Suprapubic skin (tissue), 4 donors: ENCODE data around the gene LMBR1L. TPM values are rescaled to one million over a fixed set of nuclear protein-coding genes. Genes with fewer than 3 reads are reported as not detected.

Source experiments
- DNase-seq, 2 donors: peaks; one replicate each; pipeline ENCODE4 v3.0.0-alpha.2; 2019; ENCODE audit warnings: low spot score in 2 of 2
- H3K27ac ChIP-seq: fragments of 200-600 bp; sonication (generic); one replicate; pipeline ENCODE4 v1.5.1; 2019
- H3K27me3 ChIP-seq: fragments of 200-600 bp; sonication (generic); one replicate; pipeline ENCODE4 v1.5.1; 2019
- H3K36me3 ChIP-seq: fragments of 200-600 bp; sonication (generic); one replicate; pipeline ENCODE4 v1.5.1; 2019
- H3K4me1 ChIP-seq: fragments of 200-600 bp; sonication (generic); one replicate; pipeline ENCODE4 v1.5.1; 2019
- H3K4me3 ChIP-seq: fragments of 200-600 bp; sonication (generic); one replicate; pipeline ENCODE4 v1.5.1; 2019; ENCODE audit warnings: mild to moderate bottlenecking
- H3K9me3 ChIP-seq: fragments of 200-600 bp; sonication (generic); one replicate; pipeline ENCODE4 v1.5.1; 2019
- CTCF ChIP-seq, 2 donors: fragments of 200-600 bp in 1 of 2; fragments of 450-650 bp in 1 of 2; sonication (generic) in 1 of 2; IDR thresholded peaks; one replicate each; pipeline ENCODE4 v1.5.1; 2016 to 2019; ENCODE audit warnings: antibody characterized with exemption in 2 of 2, mild to moderate bottlenecking in 1 of 2, moderate library complexity in 1 of 2
- EP300 ChIP-seq: sonication (generic); formaldehyde crosslinking; IDR thresholded peaks from one replicate; pipeline ENCODE4 v1.6.1; 2017; ENCODE audit warnings: antibody characterized with exemption
- POLR2A ChIP-seq, 2 donors: fragments of 450-650 bp; IDR thresholded peaks; one replicate each; pipeline ENCODE4 v1.6.1; 2017; ENCODE audit warnings: antibody characterized with exemption in 2 of 2, mild to moderate bottlenecking in 2 of 2, moderate library complexity in 2 of 2
- POLR2AphosphoS5 ChIP-seq, 3 donors: sonication (generic); formaldehyde crosslinking; IDR thresholded peaks; one replicate each; pipeline ENCODE4 v1.6.1; 2017; ENCODE audit warnings: antibody characterized with exemption in 3 of 3
- WGBS: methylation state at CpG from one replicate; pipeline ENCODE4 v1.1.5; 2018; 5-methylcytosine and 5-hydroxymethylcytosine counted together
- total RNA-seq, 4 donors: library from RNA; depleted of rRNA; stranded (reverse); fragments of >200 nt; gene quantifications; one replicate each; pipeline ENCODE4 v1.1.0, GENCODE V29; 2016

Gene LMBR1L
- total RNA-seq, 4 donors from 2014 or later: 25.3 to 152 (median 62.3) TPM

GRCh38 chr12:49089821-49090773 is 20.6 kb downstream of the LMBR1L start:
- H3K27me3 ChIP-seq: peaks cover 66% of the 10 kb centered on the region
- DNase-seq: no peak

DNA sequence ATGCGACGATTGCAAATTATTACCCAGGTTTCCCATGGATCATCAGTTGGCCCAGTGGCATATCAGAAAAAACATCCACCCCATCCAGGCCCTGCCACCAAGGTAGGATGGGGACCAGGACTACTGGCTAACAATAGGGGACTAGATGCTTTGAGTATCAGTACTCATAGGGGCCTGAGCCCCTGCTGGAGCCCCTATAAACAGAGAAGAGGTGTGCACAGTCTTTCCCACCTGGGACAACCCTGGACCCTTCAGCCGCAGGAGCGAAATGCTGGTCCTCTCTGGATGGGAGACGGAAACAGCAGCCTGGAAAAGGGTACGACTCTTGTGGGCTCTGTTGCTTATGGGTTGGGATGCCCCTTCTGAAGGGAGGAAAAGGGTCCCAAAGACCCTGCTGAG is 21.7 kb downstream of the LMBR1L start:
- WGBS: 70% methylated on average over 5 of the region's 6 CpGs
- TF ChIP-seq CTCF (IDR thresholded peaks at IDR 0.05): no peak
- TF ChIP-seq POLR2AphosphoS5 (IDR thresholded peaks at IDR 0.05): no peak
- TF ChIP-seq EP300: no peak
- no peak for TF ChIP-seq POLR2A (IDR thresholded peaks at IDR 0.05)
- H3K4me1 ChIP-seq: peaks cover 57% of the 10 kb centered on the region
- no peaks in the 10 kb centered on the region for H3K9me3 ChIP-seq
- no peak for DNase-seq
- H3K36me3 ChIP-seq: no peaks in the 10 kb centered on the region
- H3K27ac ChIP-seq: no peak overlapping the region
- no peak overlapping the region for H3K4me3 ChIP-seq
- H3K27me3 ChIP-seq: peaks cover 56% of the 10 kb centered on the region

More at GRCh38 chr12:49089821-49090773, 20.6 kb downstream of the LMBR1L start:
- TF ChIP-seq CTCF (IDR thresholded peaks at IDR 0.05): peak in 1 of 2 donors; percentile 20
- no peak for TF ChIP-seq POLR2AphosphoS5 (IDR thresholded peaks at IDR 0.05)
- H3K4me3 ChIP-seq: peak overlapping the region; percentile 48
- H3K9me3 ChIP-seq: no peaks in the 10 kb centered on the region
- no peak overlapping the region for H3K27ac ChIP-seq
- H3K36me3 ChIP-seq: no peaks in the 10 kb centered on the region
- 6% methylated on average over 51 of the region's 88 CpGs for WGBS
- H3K4me1 ChIP-seq: peaks cover 68% of the 10 kb centered on the region

DNA sequence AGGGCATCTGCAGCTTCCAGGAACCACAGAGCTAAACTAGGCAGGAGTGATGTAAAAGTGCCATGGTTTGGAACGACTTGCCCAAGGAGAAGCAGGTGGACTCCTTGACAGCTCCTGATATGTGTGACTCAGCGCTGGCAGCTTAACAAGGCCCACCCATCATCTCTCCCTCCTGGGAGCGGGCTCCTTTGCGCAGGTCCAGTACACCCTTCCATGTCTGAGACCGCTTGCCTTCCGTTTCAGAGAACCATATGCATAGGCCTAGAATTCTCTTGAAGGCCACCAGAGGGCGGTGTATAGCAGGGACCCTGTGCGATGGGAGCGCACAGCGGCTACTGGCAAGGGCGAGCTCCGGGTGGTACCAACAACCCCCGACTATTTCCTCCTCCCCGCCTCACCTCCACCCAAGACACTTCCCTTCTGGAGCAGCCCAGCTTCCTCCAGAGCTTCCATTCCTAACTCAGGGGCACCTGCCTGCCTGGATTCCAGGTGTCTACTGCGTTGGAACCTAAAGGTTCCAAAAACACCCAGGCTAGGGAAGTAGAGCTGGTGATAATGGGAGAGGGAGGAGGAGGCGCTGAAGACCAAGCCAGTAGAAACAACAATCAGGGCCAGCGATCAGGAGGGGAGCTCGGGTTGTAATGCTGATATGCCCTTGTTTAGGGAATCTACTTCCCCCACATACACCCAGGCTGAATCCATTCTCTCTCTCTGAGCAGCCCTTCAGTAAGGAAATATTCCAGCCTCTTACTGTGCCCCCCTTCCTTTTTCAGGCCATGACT is 22.3 kb downstream of the LMBR1L start:
- 4% methylated on average over 15 of the region's 18 CpGs for WGBS
- Histone ChIP-seq H3K4me1 (peaks cover 51% of the 10 kb centered on the region), H3K4me3 (peak overlapping the region; percentile 1), H3K27ac (no peak overlapping the region), H3K9me3 (no peaks in the 10 kb centered on the region), H3K27me3 (peaks cover 50% of the 10 kb centered on the region), H3K36me3 (no peaks in the 10 kb centered on the region)
- TF ChIP-seq CTCF (IDR thresholded peaks at IDR 0.05): peak; percentile 67 to 92
- no peak for TF ChIP-seq EP300
- peak in 1 of 2 donors; percentile 77 for DNase-seq

GRCh38 chr12:49086116-49086515 is 24.5 kb downstream of the LMBR1L start:
- peaks cover 32% of the 10 kb centered on the region for H3K4me1 ChIP-seq
- no peaks in the 10 kb centered on the region for H3K36me3 ChIP-seq
- H3K9me3 ChIP-seq: no peaks in the 10 kb centered on the region
- H3K4me3 ChIP-seq: no peak overlapping the region
- H3K27ac ChIP-seq: no peak overlapping the region
- DNase-seq: no peak
- TF ChIP-seq CTCF (IDR thresholded peaks at IDR 0.05): no peak
- no peak for TF ChIP-seq POLR2A (IDR thresholded peaks at IDR 0.05)
- TF ChIP-seq EP300: no peak
- no peak for TF ChIP-seq POLR2AphosphoS5 (IDR thresholded peaks at IDR 0.05)
- 77% methylated on average over 3 of the region's 3 CpGs for WGBS
- peaks cover 27% of the 10 kb centered on the region for H3K27me3 ChIP-seq

GRCh38 chr12:49084438-49084837 is 26.2 kb downstream of the LMBR1L start:
- 92% methylated on average over 3 of the region's 3 CpGs for WGBS
- Histone ChIP-seq H3K4me1 (peaks cover 16% of the 10 kb centered on the region), H3K4me3 (no peak overlapping the region), H3K36me3 (no peaks in the 10 kb centered on the region), H3K27me3 (peaks cover 11% of the 10 kb centered on the region), H3K27ac (no peak overlapping the region), H3K9me3 (no peaks in the 10 kb centered on the region)
- TF ChIP-seq CTCF (IDR thresholded peaks at IDR 0.05) (no peak), POLR2AphosphoS5 (IDR thresholded peaks at IDR 0.05) (no peak), EP300 (no peak), POLR2A (IDR thresholded peaks at IDR 0.05) (no peak)
- DNase-seq: no peak
